Hematopoietic multipotent progenitor cell treated with erythropoietin and hydrocortisone succinate and interleukin-3 and kit ligand, for 17 days (in vitro differentiated cells): Measurements from ENCODE around the gene P4HTM.

Source experiments
- DNase-seq: peaks from one replicate; pipeline ENCODE4 v3.0.0-alpha.2; 2015; ENCODE audit warnings: low spot score

Gene P4HTM, protein sequence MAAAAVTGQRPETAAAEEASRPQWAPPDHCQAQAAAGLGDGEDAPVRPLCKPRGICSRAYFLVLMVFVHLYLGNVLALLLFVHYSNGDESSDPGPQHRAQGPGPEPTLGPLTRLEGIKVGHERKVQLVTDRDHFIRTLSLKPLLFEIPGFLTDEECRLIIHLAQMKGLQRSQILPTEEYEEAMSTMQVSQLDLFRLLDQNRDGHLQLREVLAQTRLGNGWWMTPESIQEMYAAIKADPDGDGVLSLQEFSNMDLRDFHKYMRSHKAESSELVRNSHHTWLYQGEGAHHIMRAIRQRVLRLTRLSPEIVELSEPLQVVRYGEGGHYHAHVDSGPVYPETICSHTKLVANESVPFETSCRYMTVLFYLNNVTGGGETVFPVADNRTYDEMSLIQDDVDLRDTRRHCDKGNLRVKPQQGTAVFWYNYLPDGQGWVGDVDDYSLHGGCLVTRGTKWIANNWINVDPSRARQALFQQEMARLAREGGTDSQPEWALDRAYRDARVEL

DNA sequence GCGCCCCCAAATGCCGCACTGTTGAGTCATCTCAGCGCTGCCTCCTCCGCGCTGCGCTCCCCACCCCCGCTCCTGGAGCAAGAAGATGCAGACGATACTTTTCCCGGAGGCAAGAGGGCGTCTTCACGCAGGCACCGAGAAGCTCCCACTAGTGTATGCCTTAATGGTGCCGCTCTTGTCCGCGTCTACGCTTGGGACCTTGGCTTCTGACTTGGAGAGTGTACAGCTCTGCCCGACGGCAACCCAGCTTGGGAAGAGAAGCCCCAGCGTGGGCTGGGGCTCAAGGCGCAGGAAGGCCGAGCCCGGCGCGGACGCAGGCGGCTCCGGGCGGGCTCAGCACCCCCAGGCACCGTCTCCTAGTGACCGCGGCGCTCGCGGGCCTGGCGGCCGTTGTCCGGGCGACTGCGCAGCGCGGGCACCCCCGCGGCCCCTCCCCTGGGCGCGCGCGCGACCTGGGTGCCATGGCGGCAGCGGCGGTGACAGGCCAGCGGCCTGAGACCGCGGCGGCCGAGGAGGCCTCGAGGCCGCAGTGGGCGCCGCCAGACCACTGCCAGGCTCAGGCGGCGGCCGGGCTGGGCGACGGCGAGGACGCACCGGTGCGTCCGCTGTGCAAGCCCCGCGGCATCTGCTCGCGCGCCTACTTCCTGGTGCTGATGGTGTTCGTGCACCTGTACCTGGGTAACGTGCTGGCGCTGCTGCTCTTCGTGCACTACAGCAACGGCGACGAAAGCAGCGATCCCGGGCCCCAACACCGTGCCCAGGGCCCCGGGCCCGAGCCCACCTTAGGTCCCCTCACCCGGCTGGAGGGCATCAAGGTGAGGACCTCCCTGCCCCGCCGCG is at the start of gene P4HTM:
Gene P4HTM (plus strand): TSS at position 446 of the 840 bp plus-strand sequence. CDS start 16 bp downstream, at position 462.
- peak; percentile 91 for DNase-seq

DNA sequence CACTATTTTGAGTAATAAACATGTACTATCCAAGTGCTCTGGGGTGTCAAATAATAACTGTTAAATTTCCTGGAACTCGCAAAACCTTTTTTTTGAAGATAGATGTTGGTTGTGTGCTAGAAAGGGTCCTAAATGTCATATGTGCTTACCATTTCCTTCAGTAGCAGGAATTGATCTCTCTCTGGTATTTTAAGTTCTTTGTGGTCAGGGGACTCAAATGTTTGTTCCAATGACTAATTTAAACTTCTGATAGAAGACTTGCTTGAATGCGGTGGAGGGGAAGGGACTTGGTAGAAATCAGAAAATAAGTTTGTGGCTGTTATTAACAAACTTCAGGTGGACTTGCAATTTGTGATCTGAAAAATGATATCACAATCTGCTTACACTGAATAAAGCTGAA is 44.6 kb upstream of the P4HTM start:
- no peak for DNase-seq

DNA sequence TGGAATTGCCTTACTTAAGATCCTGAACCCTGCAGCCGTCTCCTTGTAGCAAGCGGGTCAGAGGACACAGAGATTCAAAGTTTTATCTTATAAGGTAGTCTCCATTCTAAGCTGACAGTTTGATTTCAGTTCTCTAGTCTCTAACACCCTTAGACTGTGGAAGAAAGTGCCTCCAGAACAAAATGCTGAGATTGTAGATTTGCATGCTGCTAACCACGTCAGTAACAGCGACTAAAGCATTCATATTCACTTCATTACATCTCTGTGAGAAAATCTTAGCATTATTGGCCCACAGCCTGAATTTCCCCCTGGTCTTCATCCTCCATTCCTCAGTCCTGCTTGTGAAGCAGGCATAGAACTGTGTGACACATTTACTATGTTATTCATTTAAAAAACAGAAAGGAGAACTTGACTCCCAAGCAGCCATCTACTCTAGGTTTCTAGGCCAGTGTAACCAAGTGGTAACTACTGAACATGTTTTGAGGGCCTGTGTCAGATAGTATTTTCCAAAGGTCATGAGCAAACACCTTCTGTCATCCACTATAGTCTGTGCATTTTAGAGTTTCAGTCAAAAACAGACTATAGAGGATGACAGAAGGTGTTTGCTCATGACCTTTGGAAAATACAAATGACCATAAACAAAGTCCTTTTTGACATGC is 44.0 kb upstream of the P4HTM start:
- DNase-seq, result no peak

DNA sequence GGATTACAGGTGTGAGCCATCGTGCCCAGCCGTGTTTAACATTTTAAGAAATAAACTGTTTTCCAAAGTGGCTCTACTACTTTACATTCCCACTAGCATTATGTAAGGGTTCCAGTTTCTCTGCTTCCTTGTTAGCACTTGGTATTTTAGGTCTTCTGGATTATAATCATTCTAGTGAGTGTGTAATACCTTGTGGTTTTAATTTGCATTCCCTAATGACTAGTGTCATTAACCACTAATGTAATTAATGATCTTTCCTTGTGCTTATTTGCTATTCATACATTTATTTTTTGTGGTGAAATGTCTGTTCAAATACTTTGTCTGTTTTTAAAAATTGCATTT is 40.7 kb upstream of the P4HTM start:
- DNase-seq, result no peak

GRCh38 chr3:48950051-48950450 is 40.0 kb upstream of the P4HTM start:
- DNase-seq, result no peak

- no peak for DNase-seq
Measured at GRCh38 chr3:48951764-48952163, 38.3 kb upstream of the P4HTM start.

- peak; percentile 69 for DNase-seq
Measured at GRCh38 chr3:48952510-48953118, 37.4 kb upstream of the P4HTM start.

DNA sequence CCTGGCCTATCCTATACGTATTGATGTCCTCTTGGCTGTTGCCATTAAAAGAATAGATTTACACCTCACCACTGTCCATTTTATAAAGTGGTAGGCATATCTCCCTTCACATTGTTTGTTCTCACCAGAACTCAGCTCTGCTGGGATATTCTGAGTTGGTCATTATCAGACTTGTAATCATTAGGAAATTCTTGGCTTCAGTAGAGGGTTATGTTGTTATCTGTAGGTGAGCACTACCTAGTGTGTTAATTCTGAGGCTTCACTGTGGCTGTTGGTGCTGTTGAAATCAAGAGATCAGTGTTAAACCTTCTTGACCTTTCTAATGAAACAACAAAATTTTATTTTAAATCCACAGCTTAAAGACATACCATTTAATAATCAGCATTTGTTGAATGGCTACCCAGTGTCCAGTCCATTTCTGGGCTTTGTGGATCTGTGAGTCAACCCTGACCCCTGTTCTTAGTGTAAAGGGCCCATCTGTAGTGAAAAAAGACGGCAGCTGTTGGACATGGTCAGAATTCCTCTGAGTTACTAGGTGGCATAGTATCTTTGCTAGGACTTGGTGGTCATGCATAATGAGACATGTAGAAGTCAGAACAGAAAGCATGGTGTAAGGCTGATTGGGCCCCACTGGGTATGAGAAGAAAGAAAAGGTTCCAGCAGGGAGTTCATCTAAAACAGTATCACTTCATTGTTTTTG is 32.9 kb upstream of the P4HTM start:
- no peak for DNase-seq

- no peak for DNase-seq
Measured at GRCh38 chr3:48960841-48961413, 29.1 kb upstream of the P4HTM start.

DNA sequence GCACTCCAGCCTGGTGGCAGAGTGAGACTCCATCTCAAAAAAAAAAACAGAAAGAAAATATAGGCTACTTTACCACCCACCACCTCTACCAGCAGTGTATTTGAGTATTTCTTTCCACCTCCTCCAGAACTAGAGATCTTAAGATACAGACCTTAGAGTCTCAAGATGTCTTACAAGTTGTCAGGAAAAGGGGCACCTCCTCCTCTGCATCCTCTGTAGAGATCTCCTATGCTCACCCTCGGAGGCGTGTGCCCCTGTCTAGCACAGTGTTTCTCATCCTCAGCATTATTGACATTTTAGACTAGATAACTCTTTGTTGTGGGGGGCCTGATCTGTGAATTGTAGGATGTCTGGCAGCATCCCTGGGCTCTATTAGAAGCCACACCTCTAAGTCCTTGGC is 27.7 kb upstream of the P4HTM start:
- DNase-seq, result no peak

DNA sequence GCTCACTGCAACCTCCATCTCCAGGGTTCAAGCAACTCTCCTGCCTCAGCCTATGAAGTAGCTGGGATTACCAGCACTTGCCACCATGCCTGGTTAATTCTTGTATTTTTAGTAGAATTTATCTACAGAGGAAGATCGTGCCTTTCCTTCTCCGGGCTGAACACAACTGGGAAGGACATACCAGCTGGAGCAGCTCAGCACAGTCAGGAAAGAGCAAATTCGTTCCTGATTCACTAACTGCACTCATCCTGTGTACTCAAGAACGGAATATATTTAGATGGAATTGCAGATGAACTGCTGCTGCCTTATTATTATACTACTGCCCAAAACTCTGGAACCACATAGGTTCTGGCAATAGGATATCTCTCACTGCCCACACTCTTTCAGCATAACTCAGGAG is 27.1 kb upstream of the P4HTM start:
- DNase-seq, result no peak

GRCh38 chr3:48963591-48963990 is 26.4 kb upstream of the P4HTM start:
- no peak for DNase-seq

DNA sequence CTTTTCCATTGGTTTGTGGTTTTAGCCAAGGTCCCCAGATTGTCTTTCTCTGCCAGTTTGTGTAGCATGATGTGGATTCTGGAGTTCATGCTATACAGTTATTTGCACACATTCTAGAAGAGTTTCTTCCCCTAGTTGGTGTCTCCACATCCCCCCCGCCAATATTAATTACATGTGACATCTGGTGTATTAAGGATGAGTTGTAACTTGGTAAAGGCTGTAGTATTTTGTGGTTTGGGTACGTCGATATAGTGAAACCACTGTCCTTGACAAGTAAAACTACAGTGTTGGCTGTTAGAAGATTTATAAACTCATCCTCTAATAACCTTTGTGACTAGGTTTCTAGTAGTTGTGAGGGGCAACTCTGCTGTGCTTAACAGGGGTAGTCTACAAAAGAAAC is 23.7 kb upstream of the P4HTM start:
- DNase-seq, result no peak

DNA sequence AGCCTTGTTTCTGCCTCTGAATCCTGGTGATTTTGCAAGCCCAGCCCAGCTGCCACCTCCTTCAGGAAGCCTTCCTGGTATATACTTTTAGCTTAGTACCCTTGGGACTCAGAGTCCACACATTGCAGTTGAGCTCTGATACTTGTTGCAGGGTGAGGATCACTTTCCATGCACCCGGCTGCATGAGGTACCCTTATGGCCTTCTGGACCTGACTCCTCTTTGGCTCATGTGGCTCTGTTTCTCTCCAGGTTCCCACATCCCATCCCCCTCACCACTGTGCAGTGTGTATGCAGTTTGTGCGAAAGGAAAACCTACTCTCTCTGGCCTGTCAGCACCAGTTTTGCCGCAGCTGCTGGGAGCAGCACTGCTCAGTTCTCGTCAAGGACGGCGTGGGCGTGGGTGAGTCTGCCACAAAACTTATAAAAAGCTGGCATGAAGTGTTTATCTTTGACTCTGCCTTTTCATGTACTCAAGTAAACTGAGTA is 23.1 kb upstream of the P4HTM start:
- DNase-seq, result no peak

DNA sequence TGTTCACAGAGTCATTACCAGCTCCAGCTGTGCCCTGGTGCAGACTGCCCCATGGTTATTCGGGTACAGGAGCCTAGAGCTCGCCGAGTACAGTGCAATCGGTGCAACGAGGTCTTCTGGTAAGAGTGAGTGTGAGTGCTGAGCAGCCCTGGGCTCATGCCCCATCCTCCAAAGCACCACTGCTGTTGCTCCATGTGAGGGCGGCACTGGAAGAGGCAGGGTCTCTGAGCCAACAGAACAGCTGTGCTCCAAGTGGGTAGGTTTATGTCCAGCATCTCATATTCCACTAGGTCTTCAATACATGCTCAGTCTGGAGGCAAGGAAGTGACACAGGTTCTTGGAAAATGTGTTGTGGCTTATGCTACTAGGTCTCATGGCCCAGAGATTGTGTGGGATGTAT is 19.5 kb upstream of the P4HTM start:
- no peak for DNase-seq

DNA sequence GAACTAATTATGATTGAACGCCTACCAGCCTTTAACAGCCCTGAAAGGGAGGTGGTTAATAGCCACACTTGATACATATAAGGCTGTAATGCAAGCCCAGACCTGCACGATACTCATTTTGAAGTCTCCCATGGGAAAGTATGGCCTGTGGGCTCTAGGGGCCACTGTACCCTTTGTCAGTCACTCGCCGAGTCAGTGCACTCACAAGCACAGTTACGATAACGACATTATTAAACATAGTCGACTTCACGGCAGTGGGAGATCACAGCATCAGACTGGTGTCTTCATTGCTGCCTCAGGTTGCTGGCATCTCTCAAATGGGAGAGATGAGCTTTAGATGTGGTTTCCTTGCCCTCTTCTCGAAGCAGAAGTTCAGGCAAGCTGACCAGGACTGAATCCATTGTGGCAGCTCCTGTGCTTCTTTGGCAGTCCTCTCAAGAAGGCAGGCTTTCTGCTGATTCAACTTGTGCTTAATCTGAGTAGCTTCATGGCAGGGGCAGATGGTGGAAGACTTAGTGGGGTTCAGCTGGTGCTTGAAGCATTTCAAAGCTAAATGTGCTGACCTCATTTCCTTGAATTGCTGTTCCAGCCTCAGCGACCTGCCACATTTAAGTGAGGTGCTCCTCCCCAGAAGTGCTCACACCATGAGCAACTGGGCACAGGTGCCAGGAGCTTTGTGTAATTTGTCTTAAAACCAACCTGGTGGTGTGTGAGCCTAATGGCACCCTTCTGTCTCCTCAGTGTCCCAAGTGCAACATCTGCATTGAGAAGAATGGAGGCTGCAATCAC is 15.8 kb upstream of the P4HTM start:
- no peak for DNase-seq

DNA sequence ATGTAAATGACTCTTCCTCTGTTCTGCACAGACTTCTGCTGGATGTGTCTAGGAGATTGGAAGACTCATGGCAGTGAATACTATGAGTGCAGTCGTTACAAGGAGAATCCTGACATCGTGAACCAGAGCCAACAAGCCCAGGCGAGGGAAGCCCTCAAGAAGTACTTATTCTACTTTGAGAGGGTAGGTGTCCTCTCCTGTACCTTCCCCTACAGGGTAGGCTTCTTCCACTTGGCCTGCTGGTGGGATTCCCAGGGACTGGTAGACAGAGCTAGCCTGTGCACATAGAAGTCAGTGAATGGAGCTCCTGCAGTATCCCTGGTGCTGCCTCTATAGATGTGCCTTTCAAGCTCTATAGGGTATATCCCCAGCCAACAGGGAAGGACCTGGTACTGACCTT is 10.6 kb upstream of the P4HTM start:
- no peak for DNase-seq

DNA sequence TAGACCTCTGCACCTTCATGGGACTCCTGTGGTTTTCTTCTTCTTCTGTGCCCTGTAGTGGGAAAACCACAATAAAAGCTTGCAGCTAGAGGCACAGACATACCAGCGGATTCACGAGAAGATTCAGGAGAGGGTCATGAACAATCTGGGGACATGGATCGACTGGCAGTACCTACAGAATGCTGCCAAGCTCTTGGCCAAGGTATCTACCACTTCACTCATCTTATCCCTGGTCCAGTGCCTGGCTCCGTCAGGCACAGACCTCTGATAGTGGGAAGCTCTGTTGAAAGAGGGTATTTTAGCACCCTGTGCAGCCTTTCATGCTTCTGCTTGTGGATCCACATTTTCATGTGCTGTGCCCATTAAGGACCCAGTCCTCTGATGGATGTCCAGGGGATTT is 9.7 kb upstream of the P4HTM start:
- DNase-seq, result no peak

DNA sequence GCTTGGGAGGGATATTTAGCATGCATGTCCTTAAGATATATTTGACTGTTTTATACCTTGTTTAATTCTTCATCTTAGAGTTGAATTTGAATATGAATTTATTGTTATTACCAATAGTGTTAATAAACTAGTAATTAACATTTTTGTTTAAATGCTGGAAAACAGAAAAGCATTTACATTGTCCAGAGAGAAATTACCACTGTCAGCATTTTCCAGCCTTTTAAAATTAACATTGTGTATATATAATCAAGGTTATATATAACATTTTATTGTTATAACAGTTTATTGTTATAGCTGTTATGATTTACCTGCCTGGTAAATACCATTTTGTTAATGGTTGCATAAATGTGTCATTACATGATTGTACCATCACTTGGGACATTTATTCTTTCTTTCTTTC is 8.0 kb upstream of the P4HTM start:
- DNase-seq, result no peak

DNA sequence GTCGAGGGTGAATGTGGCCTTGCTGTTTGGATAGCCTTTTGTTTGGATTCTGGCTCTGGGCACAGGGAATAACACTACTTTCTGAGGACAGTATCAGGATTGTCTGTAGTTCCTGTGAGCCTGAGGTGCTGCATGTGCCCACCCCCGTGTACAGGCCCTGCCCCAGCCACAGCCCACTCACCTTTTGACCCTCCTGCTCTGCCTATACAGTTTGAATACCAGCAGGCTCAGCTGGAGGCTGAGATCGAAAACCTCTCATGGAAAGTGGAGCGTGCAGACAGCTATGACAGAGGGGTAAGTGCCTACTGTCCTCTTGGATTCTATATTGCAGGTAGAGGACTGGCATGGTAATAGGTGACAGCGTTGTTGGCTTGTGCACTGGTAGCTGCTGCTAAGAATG is 7.4 kb upstream of the P4HTM start:
- DNase-seq, result no peak
